ENCODE measurements around the gene ATG4C. TPM values are rescaled to one million over a fixed set of nuclear protein-coding genes. Genes with fewer than 3 reads are reported as not detected.

The ATG4C gene, protein sequence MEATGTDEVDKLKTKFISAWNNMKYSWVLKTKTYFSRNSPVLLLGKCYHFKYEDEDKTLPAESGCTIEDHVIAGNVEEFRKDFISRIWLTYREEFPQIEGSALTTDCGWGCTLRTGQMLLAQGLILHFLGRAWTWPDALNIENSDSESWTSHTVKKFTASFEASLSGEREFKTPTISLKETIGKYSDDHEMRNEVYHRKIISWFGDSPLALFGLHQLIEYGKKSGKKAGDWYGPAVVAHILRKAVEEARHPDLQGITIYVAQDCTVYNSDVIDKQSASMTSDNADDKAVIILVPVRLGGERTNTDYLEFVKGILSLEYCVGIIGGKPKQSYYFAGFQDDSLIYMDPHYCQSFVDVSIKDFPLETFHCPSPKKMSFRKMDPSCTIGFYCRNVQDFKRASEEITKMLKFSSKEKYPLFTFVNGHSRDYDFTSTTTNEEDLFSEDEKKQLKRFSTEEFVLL
- total RNA-seq (2012; rRNA removed) (7.2 and 9.7 TPM in 2 replicates), polyA plus RNA-seq (2012; rRNA removed) (3.8 and 4.7 TPM in 2 replicates), Bru-seq, nascent RNA (percentile 64 among the genes with signal in this experiment), BruChase-seq, experiment 1, labeled RNA remaining after a 6-hour chase (percentile 66 among the genes with signal in this experiment), BruChase-seq, experiment 2, labeled RNA remaining after a 2-hour chase (percentile 72 among the genes with signal in this experiment)
- polyA plus RNA-seq (2012; cell fraction: cytosol; rRNA removed): 0.14 and 1.1 TPM in 2 replicates
- 0.04 and 1.7 TPM in 2 replicates for polyA plus RNA-seq (2012; cell fraction: nucleus; rRNA removed; ENCODE audit: low replicate concordance)
- long read RNA-seq, transcript ATG4C-201 (11 exons, 2,938 nt): major isoform, 5 of 17 reads
- long read RNA-seq, partial matches to known transcripts: 1 of 17 reads
- long read RNA-seq, other reads (novel, unspliced or antisense): 8 of 17 reads

DNA sequence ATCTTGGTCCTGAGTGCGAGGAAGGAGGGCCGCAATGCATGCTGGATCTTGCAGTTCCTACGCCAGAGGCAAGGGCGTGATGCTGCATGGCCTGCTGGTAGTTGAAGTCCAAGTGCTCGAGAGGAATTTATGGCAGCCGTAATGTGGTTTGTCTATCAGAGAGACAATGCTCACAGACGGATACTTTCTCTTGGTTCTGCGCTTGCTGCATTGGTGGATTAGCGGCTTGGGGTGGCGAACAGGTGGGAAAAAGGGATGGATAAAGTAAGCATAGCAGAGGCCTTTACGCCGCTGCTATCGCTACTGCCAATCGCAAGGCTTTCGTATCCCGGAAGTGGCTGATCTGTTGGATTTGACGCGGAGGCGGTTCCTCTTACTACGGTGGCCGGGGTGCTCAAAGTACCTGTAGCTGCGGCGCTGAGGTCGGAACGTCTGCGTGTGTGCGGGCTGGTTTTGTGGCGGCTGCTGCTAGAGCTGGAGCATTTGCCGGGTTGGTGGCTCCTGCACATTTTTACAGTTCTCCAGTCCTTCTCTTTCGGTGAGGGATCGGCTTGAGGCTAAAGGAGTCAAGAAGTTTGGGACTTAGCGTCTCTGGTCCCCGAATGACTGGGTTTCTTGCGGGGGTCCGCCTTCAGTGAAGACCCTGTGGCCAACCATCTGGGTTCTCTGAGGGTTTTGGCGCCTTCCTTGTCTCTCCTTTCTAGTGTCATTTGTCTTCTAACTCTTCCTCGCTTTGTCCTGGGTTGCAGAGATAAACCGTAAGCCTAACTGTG is at the start of gene ATG4C:
Gene ATG4C, plus strand, starts transcription at position 397 of the 773 bp plus-strand sequence. CDS start 19,655 bp downstream, outside the sequence.
- peak within 1 kb of the TSS; percentile 98 for H2BK120ac ChIP-seq (ENCODE audit: low read depth, low read length)
- H3K9me3 ChIP-seq (ENCODE audit: control insufficient read depth, insufficient read depth, low read length): no peaks in the 10 kb centered on the region
- H4K8ac ChIP-seq (ENCODE audit: low read depth in 2 of 2, low read length in 2 of 2): peak within 1 kb of the TSS; percentile 65 to 100
- H2BK5ac ChIP-seq (ENCODE audit: low read depth, low read length, poor library complexity, severe bottlenecking): peak within 1 kb of the TSS; percentile 89
- H3K79me1 ChIP-seq (ENCODE audit: low read depth in 1 of 2, low read length in 2 of 2): peaks cover 10 to 17% of the 10 kb centered on the region in 2 experiments
- TF ChIP-seq RCOR1 (IDR thresholded peaks at IDR 0.05; ENCODE audit: insufficient replicate concordance, low read length) (no peak), POLR2A (IDR thresholded peaks at IDR 0.05; ENCODE audit: low read depth, low read length) (no peak)
- TF ChIP-seq, protein P1, sequence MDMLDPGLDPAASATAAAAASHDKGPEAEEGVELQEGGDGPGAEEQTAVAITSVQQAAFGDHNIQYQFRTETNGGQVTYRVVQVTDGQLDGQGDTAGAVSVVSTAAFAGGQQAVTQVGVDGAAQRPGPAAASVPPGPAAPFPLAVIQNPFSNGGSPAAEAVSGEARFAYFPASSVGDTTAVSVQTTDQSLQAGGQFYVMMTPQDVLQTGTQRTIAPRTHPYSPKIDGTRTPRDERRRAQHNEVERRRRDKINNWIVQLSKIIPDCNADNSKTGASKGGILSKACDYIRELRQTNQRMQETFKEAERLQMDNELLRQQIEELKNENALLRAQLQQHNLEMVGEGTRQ (IDR thresholded peaks at IDR 0.05; ENCODE audit: low read depth, low read length): peak; percentile 33; the same call in 1 of the 2 replicates
- ChIA-PET POLR2A (ENCODE audit: unreplicated experiment) (no interaction called here), CTCF (no interaction called here)
- DNase-seq: peak; percentile 97
- H4K20me1 ChIP-seq (ENCODE audit: insufficient read depth, low read length): no peaks in the 10 kb centered on the region
- intact Hi-C loops (cut with micrococcal nuclease) (no loop called here), in situ Hi-C loops (cut with MboI; ENCODE audit: low sequenced_read_pairs) (no loop called here), dilution Hi-C loops (cut with HindIII; ENCODE audit: low sequenced_read_pairs, unreplicated experiment) (no loop called here)
- H3K27ac ChIP-seq (ENCODE audit: insufficient read depth, low read length): peak within 1 kb of the TSS; percentile 84
- peak within 1 kb of the TSS; percentile 61 for H3K4me3 ChIP-seq (ENCODE audit: insufficient read depth, low read depth, low read length)
- peak within 1 kb of the TSS; percentile 99 for H3K56ac ChIP-seq (ENCODE audit: extremely low read depth, insufficient read depth, low read length)
- no peak within 1 kb of the TSS for H2AK5ac ChIP-seq (ENCODE audit: low read depth, low read length)
- H3K36me3 ChIP-seq (ENCODE audit: control insufficient read depth, insufficient read depth, low read length): no peaks in the 10 kb centered on the region
- no peaks in the 10 kb centered on the region for H3K27me3 ChIP-seq (ENCODE audit: control insufficient read depth, insufficient read depth, low read length)
- H3K4ac ChIP-seq (ENCODE audit: low read depth, low read length): peak within 1 kb of the TSS; percentile 99
- H3K14ac ChIP-seq (replicated peaks; ENCODE audit: low read depth, low read length): peak within 1 kb of the TSS; percentile 99
- 1% methylated on average over 20 of the region's 38 CpGs; no CpG with 5 or more reads in 1 of the 2 experiments for WGBS, 2 experiments (ENCODE audit: extremely low coverage in 2 of 2, insufficient read length in 1 of 2)
- peak within 1 kb of the TSS; percentile 90 for H3K9ac ChIP-seq (ENCODE audit: low read depth, low read length)
- peak within 1 kb of the TSS; percentile 94 for H4K5ac ChIP-seq (ENCODE audit: low read depth, low read length)
- H3K9me1 ChIP-seq (ENCODE audit: insufficient read depth, low read length): no peaks in the 10 kb centered on the region
- H4K91ac ChIP-seq (ENCODE audit: insufficient read depth, low read depth, low read length): peak within 1 kb of the TSS; percentile 99
- peak within 1 kb of the TSS; percentile 85; the same call in 1 of the 3 replicates for H2BK15ac ChIP-seq (ENCODE audit: low read depth, low read length)
- H3K4me2 ChIP-seq (ENCODE audit: low read depth, low read length): peak within 1 kb of the TSS; percentile 94
- H3K18ac ChIP-seq (ENCODE audit: low read depth, low read length): peak within 1 kb of the TSS; percentile 96
- peak within 1 kb of the TSS; percentile 94; the same call in 1 of the 2 replicates for H2BK20ac ChIP-seq (ENCODE audit: low read depth, low read length)
- no TSS peak for BruUV-seq (replicated peaks)
- H2AFZ ChIP-seq (replicated peaks; ENCODE audit: low read length, poor library complexity): peak within 1 kb of the TSS; percentile 99
- H3K4me1 ChIP-seq (ENCODE audit: control insufficient read depth, insufficient read depth, low read length): no peaks in the 10 kb centered on the region
- peak within 1 kb of the TSS; percentile 98 for H3K23ac ChIP-seq (ENCODE audit: low read depth, low read length)
- H2AK9ac ChIP-seq (replicated peaks; ENCODE audit: low read depth, low read length, poor library complexity): peak within 1 kb of the TSS; percentile 88
- peak; percentile 95 for ATAC-seq (ENCODE audit: low read depth)

Data from IMR-90 (cell line).